MM.1S (cell line): ENCODE data around the gene BCDIN3D.

Experiments used
- DNase-seq: peaks from one replicate; pipeline ENCODE4 v3.0.0-alpha.2; 2015
- H2AFZ ChIP-seq: fragments of 300-600 bp; sonication (generic); 2 replicates; pipeline ENCODE4 v1.6.0; 2016; ENCODE audit warnings: antibody characterized with exemption, low read length
- H3F3A ChIP-seq: fragments of 300-600 bp; sonication (generic); 2 replicates; pipeline ENCODE4 v1.6.1; 2016; ENCODE audit warnings: mild to moderate bottlenecking, antibody characterized with exemption, low read length, moderate library complexity, mixed read lengths; ENCODE audit not compliant: insufficient read depth
- H3K27ac ChIP-seq: fragments of 300-600 bp; sonication (generic); 2 replicates; pipeline ENCODE4 v1.5.1; 2016; ENCODE audit warnings: mild to moderate bottlenecking, low read length
- H3K27me3 ChIP-seq: fragments of 300-600 bp; sonication (generic); replicated peaks from 2 replicates; pipeline ENCODE4 v1.6.0; 2016; ENCODE audit warnings: low read length; ENCODE audit not compliant: insufficient read depth
- H3K36me3 ChIP-seq: fragments of 300-600 bp; sonication (generic); replicated peaks from 2 replicates; pipeline ENCODE4 v1.6.1; 2016; ENCODE audit warnings: mild to moderate bottlenecking, low read length, mixed read lengths; ENCODE audit not compliant: insufficient read depth
- H3K4me1 ChIP-seq: fragments of 300-600 bp; sonication (generic); 2 replicates; pipeline ENCODE4 v1.6.1; 2016; ENCODE audit warnings: low read length, mixed read lengths
- H3K4me2 ChIP-seq: fragments of 300-600 bp; sonication (generic); 2 replicates; pipeline ENCODE4 v1.6.0; 2016; ENCODE audit warnings: low read depth, low read length
- H3K4me3 ChIP-seq: fragments of 300-600 bp; sonication (generic); 2 replicates; pipeline ENCODE4 v1.5.1; 2016; ENCODE audit warnings: low read length, mixed read lengths
- H3K79me2 ChIP-seq: fragments of 300-600 bp; sonication (generic); 2 replicates; pipeline ENCODE4 v1.6.1; 2016; ENCODE audit warnings: mixed run types, low read length, mixed read lengths
- H3K9ac ChIP-seq: fragments of 300-600 bp; sonication (generic); 2 replicates; pipeline ENCODE4 v1.6.1; 2016; ENCODE audit warnings: low read length, mixed read lengths
- H3K9me2 ChIP-seq: fragments of 300-600 bp; sonication (generic); replicated peaks from 2 replicates; pipeline ENCODE4 v1.6.1; 2016; ENCODE audit warnings: mild to moderate bottlenecking, low read length, mixed read lengths; ENCODE audit not compliant: insufficient read depth
- H3K9me3 ChIP-seq: fragments of 300-600 bp; sonication (generic); replicated peaks from 2 replicates; pipeline ENCODE4 v1.6.1; 2016; ENCODE audit warnings: mild to moderate bottlenecking, low read length, mixed read lengths; ENCODE audit not compliant: insufficient read depth
- H4K20me1 ChIP-seq: fragments of 300-600 bp; sonication (generic); 2 replicates; pipeline ENCODE4 v1.6.1; 2016; ENCODE audit warnings: mild to moderate bottlenecking, low read length, moderate library complexity, mixed read lengths; ENCODE audit not compliant: insufficient read depth
- EZH2 ChIP-seq: fragments of 300-600 bp; sonication (generic); optimal IDR thresholded peaks from 2 replicates; pipeline ENCODE3; 2017; ENCODE audit warnings: low read depth, mild to moderate bottlenecking, antibody characterized with exemption, low read length, mixed read lengths
- EZH2phosphoT487 ChIP-seq: fragments of 300-600 bp; sonication (generic); IDR thresholded peaks from 2 replicates; pipeline ENCODE4 v1.6.1; 2018; ENCODE audit warnings: antibody characterized with exemption, low read length
- TF ChIP-seq, protein P1 (sequence below): fragments of 300-600 bp; sonication (generic); IDR thresholded peaks from 2 replicates; pipeline ENCODE4 v1.5.1; 2016; ENCODE audit warnings: antibody characterized with exemption, low read length, mixed read lengths

BCDIN3D gene

DNA sequence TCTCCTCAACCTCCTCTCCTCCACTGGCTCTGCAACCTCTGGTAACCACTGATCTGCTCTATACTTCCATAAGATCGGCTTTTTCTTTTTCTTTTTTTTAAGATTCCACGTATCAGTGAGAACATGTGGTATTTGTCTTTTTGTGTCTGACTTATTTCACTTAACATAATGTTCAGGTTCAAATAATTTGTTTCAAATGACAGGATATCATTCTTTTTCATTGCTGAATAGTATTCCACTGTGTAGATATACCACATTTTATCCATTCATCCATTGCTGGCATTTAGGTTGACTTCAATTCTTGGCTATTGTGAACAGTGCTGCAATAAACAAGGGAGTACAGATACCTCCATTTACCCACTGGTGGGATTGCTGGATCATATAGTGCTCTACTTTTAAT lies 55.2 kb downstream of the BCDIN3D start:
- H3K4me2 ChIP-seq = no peak overlapping the region
- H3K9me2 ChIP-seq = no peaks in the 10 kb centered on the region
- DNase-seq = no peak
- no peak overlapping the region for H3K9ac ChIP-seq
- H3K36me3 ChIP-seq = no peaks in the 10 kb centered on the region
- no peak overlapping the region for H3K27ac ChIP-seq
- H4K20me1 ChIP-seq = no peaks in the 10 kb centered on the region
- no peaks in the 10 kb centered on the region for H3K4me1 ChIP-seq
- no peak overlapping the region for H3K4me3 ChIP-seq
- H3K79me2 ChIP-seq = no peaks in the 10 kb centered on the region
- no peaks in the 10 kb centered on the region for H3F3A ChIP-seq
- H3K27me3 ChIP-seq = peaks cover 11% of the 10 kb centered on the region
- TF ChIP-seq, protein P1, sequence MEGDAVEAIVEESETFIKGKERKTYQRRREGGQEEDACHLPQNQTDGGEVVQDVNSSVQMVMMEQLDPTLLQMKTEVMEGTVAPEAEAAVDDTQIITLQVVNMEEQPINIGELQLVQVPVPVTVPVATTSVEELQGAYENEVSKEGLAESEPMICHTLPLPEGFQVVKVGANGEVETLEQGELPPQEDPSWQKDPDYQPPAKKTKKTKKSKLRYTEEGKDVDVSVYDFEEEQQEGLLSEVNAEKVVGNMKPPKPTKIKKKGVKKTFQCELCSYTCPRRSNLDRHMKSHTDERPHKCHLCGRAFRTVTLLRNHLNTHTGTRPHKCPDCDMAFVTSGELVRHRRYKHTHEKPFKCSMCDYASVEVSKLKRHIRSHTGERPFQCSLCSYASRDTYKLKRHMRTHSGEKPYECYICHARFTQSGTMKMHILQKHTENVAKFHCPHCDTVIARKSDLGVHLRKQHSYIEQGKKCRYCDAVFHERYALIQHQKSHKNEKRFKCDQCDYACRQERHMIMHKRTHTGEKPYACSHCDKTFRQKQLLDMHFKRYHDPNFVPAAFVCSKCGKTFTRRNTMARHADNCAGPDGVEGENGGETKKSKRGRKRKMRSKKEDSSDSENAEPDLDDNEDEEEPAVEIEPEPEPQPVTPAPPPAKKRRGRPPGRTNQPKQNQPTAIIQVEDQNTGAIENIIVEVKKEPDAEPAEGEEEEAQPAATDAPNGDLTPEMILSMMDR = no peak
- TF ChIP-seq EZH2phosphoT487 = no peak
- no peak for TF ChIP-seq EZH2
- H3K9me3 ChIP-seq = no peaks in the 10 kb centered on the region
- no peak overlapping the region for H2AFZ ChIP-seq
